NCI-H1694 (cell line): ENCODE measurements around the gene OSBPL5.
"Not testable (repeated sequence)": the region's sequence is repeated elsewhere in the genome, so short reads cannot be mapped to it uniquely, and the experiment has no call there.

ENCODE experiments used
- DNase-seq: peaks from one replicate; lab custom pipeline; 2025; lab: John Stamatoyannopoulos, UW

OSBPL5 gene

GRCh38 chr11:3080733-3081385 lies 84.3 kb downstream of the OSBPL5 start:
- DNase-seq = no peak

DNA sequence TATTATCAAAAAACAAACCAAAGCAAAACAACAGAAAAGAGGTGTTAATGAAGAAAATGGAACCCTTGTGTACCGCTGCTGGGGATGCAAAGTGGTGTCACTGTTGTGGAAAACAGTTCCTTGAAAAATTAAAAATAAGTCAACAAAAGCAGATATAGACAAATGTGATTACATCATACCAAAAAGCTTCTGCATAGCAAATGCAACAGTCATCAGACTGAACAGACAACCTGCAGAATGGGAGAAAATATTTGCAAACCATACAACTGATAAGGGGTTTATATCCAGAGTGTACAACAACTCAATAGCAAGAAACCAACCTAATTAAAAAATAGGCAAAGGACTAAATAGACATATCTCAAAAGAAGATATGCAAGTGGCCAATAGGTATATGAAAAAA lies 85.0 kb downstream of the OSBPL5 start:
- DNase-seq = no peak

GRCh38 chr11:3077846-3078440 lies 87.2 kb downstream of the OSBPL5 start:
- DNase-seq = no peak

- no peak for DNase-seq
Measured at GRCh38 chr11:3077189-3077836, 87.8 kb downstream of the OSBPL5 start.

GRCh38 chr11:3074912-3075589 lies 90.1 kb downstream of the OSBPL5 start:
- DNase-seq = no peak

DNA sequence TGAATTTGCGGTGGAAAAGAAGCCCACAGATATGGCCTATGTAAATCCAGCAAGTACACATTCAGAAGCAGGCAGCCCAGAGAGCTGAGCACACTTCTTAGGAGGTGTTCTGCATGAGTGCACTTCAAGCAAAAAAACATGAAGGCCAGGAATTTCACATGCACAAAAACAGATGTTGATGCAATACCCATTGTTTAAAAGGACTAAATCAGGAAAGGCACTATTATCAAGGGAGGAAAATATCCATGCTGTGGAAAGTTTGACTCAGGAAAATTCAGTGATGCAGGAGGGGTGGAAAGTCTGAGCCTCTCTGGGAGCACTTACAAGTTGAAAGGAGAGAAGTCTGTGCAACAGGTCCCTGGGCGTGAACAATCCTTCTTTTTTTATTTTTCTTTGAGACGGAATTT lies 92.1 kb downstream of the OSBPL5 start:
- no peak for DNase-seq

GRCh38 chr11:3069425-3069824 lies 95.7 kb downstream of the OSBPL5 start:
- no peak for DNase-seq

- DNase-seq = not testable (repeated sequence)
Measured at GRCh38 chr11:3066308-3066707, 98.8 kb downstream of the OSBPL5 start.

- not testable (repeated sequence) for DNase-seq
Measured at GRCh38 chr11:3064709-3065108, 100.4 kb downstream of the OSBPL5 start.

GRCh38 chr11:3063876-3064275 lies 101.2 kb downstream of the OSBPL5 start:
- not testable (repeated sequence) for DNase-seq

DNA sequence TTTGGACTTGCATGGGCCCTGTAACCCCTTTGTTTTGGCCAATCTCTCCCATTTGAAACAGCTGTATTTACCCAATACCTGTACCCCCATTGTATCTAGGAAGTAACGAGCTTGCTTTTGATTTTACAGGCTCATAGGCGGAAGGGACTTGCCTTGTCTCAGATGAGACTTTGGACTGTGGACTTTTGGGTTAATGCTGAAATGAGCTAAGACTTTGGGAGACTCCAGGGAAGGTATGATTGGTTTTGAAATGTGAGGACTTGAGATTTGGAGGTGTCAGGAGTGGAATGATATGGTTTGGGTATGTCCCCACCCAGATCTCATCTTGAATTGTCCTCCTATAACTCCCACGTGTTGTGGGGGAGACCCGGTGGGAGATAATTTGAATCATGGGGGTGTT lies 101.7 kb downstream of the OSBPL5 start:
- not testable (repeated sequence) for DNase-seq

DNA sequence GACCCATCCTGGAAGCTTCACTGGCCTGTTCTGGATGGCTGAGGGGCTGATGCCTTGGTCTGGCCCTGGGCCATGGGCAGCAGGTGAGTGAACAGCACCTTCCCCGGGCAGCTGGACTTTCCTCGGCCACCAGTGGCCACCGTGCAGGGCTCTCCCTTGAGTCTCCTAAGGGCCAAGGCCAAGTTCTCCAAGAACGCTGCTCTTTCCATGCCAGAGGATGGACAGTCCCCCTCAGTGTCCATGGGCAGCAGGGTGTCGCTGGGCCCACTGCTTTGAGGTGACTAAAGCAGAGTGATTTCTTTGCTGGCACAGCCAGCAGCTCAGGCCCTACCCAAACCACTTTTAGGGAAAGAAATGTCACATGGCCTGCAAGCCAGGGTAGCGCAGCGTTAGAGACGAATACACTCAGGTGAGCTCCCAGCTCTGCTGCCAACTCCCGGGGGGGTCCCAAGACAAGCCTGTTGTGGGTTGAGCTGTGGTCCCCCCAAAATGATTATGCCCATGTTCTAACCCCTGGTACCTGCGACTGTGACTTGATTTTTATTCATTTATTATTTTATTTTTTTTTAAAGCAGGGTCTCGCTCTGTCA lies 104.6 kb downstream of the OSBPL5 start:
- DNase-seq = no peak

DNA sequence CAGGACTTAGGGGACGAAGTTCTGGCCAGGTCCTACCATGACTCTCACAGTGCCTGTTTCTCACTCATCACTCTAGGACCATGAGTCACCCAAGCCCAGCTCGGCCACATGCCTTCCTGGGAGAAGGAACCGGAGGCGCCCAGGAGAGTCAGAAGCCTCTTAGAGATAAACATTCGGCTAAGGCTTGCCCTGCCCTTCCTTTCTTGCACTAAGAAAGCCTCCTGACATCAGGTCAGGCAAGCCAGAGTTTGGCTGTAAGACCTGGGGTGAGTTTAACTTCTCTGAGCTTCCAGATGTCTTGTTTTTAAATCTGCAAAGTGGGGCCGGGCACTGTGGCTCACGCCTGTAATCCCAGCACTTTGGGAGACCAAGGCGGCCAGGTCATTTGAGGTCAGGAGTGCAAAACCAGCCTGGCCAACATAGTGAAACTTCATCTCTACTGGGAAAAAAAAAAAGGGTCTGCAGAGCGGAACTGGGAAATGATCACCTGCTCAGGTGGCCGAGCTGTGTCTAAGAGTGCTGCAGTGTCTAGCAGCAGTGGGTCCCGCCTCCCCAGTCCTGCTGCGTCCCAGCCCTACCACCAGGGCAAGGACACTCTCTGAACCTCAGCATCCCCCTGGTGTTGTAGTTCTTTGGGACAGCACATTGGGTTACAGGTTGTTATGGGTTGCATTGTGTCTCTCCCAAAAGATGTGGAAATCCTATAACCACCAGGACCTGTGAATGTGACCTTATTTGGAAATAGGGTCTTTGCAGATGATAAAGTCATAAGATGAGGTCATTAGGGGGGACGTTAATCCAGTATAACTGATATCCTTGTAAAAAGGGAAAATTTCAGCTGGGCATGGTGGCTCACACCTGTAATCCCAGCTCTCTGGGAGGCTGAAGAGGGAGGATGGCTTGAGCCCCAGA lies 106.1 kb downstream of the OSBPL5 start:
- DNase-seq = no peak

GRCh38 chr11:3057069-3057963 lies 107.8 kb downstream of the OSBPL5 start, which contains the start of gene CARS1:
CARS1 (minus strand) TSS chr11:3057423; CDS start chr11:3057367, 56 bp downstream.
- DNase-seq = peak; percentile 73

DNA sequence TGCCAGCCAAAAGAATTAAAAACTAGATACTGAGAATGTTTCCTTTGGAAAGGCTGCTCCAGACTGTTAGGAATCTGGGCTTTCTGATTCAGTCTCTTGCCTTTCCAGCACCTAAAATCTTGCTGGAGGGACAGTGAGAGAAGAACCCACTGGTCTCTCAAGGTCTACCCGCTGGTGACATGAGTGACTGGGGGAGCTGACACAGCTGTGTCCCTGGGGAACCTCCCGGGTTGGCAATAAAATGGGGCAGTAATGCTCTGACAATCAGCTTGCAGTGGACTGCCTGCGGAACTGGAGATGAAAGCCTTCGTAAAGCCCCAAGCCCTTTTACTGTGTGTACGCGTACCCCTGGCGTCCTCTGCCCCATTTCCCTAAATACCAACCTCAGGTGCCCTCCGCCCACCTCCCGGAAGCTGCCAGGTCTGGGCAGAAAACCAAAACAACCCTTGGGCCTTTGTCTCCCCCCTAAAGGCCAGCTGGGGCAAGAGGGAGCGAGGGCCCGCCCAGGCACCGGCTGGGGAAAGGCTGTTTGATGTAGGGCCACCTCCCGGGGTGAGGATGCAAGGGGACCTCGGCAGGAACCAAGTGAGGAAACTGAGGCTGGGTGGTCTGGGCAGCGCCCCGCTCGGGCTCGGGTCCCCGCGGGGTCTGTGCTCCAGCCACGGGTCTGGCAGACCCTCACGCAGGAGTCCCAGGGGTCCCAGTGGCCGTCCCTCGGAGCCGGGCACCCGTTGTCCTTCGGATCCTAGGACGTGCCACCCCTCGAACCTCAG lies 108.6 kb downstream of the OSBPL5 start:
- no peak for DNase-seq

- no peak for DNase-seq
Measured at GRCh38 chr11:3055891-3056290, 109.2 kb downstream of the OSBPL5 start.

DNA sequence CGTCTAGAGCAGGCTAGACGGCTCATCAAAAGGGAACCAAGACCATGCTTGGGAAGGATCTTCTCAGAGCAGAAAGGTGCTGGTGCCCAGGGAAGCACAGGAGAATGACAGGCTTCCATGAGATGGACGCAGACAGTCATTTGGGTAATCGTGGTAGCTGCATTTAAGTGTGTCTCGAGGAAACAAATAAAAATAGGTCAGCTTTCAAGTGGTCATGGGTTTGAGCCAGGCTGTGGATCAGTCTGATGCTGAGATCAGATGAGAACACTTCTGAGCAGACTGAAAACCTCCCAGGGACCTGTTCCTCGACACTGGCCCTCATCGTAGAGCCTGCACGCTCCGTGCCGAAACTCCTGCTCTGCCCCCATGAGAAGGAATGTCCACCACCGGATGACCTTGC lies 112.5 kb downstream of the OSBPL5 start:
- no peak for DNase-seq

- no peak for DNase-seq
Measured at GRCh38 chr11:3052109-3052479, 113.0 kb downstream of the OSBPL5 start.
